Progenitor cell of endocrine pancreas (in vitro differentiated cells): ENCODE results near the gene OTULIN. TPM values are rescaled to one million over a fixed set of nuclear protein-coding genes. Genes with fewer than 3 reads are reported as not detected.

ENCODE experiments used
- DNase-seq: peaks from one replicate; pipeline ENCODE4 v3.0.0; 2021; ENCODE audit warnings: low spot score; ENCODE audit not compliant: unreplicated experiment
- H3K27ac Mint-ChIP-seq: 2 replicates; pipeline ENCODE4 v1.8.0; 2021; ENCODE audit warnings: mild to moderate bottlenecking, moderate library complexity, mixed read lengths
- H3K27me3 Mint-ChIP-seq: 2 replicates; pipeline ENCODE4 v1.8.0; 2021; ENCODE audit warnings: mixed read lengths
- H3K36me3 Mint-ChIP-seq: 2 replicates; pipeline ENCODE4 v1.8.0; 2022; ENCODE audit warnings: mixed read lengths; ENCODE audit not compliant: insufficient read depth
- H3K4me1 Mint-ChIP-seq: 2 replicates; pipeline ENCODE4 v1.8.0; 2021; ENCODE audit warnings: low read depth, mixed read lengths
- H3K4me3 Mint-ChIP-seq: 2 replicates; pipeline ENCODE4 v1.8.0; 2021; ENCODE audit warnings: low read depth, mild to moderate bottlenecking, moderate library complexity, mixed read lengths
- H3K9me3 Mint-ChIP-seq: 2 replicates; pipeline ENCODE4 v1.8.0; 2021; ENCODE audit warnings: low read depth, mixed read lengths
- long read RNA-seq: library from polyadenylated mRNA; unstranded; transcript quantifications from one replicate; pipeline ENCODE4 v2.0.0, GENCODE V29; 2020
- total RNA-seq: library from RNA; stranded (reverse); gene quantifications from 2 replicates; pipeline ENCODE4 v1.2.1, GENCODE V29; 2021
- TF ChIP-seq, protein P1 (sequence below): fragments of 200-600 bp; sonication (generic); IDR thresholded peaks from one replicate; pipeline ENCODE4 v1.5.0; 2021; ENCODE audit warnings: antibody characterized with exemption, mild to moderate bottlenecking; ENCODE audit not compliant: unreplicated experiment

Gene OTULIN
- 30.0 and 36.4 TPM in 2 replicates for total RNA-seq
- long read RNA-seq, full-length matches to known transcripts, result 1 of 5 reads
- long read RNA-seq, partial matches to known transcripts, result 1 of 5 reads
- long read RNA-seq, other reads (novel, unspliced or antisense), result 3 of 5 reads

DNA sequence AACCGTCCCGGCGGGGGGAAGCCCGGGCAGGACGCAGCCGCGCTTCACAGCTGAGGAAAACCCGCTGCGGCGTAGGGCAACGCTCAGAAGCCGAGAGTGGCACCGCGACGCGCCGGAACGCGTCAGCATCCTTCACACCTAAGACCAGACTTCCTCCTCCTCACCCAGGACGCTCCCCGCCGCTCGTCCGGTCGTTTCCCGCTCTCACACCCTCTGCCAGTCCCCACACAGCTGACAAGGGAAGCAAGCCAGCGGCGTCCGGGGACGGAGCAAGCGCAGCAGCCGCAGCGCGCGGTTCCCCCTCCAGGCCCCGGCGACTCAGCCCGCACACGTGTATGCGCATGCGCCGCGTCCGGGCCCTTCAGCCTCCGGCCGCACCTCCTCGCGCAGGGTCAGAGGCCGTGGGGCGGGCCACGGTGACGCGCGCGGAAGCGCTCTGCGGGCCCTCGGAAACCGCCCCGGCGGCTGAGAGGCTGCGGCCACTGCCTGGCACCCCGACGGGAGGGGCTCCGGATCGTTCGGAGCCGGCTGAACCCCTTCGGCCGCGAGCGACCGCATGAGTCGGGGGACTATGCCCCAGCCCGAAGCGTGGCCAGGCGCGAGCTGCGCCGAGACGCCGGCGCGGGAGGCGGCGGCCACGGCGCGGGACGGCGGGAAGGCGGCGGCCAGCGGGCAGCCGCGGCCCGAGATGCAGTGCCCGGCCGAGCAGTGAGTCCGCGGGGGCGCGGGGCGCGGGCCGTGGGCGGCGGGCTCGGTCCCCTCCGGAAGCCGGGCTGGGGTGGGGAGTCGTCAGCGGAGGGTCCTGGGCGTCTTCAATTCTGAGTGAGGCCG is at the start of gene OTULIN:
TSS of gene OTULIN (plus strand) at position 449 of the 831 bp plus-strand sequence. CDS start at position 557, 108 bp downstream.
- Mint-ChIP-seq H3K4me1 (peaks cover 28% of the 10 kb centered on the region), H3K4me3 (peak within 1 kb of the TSS; percentile 91), H3K27me3 (no peaks in the 10 kb centered on the region), H3K27ac (peak within 1 kb of the TSS; percentile 96), H3K9me3 (no peaks in the 10 kb centered on the region), H3K36me3 (peaks cover 2% of the 10 kb centered on the region)
- TF ChIP-seq, protein P1, sequence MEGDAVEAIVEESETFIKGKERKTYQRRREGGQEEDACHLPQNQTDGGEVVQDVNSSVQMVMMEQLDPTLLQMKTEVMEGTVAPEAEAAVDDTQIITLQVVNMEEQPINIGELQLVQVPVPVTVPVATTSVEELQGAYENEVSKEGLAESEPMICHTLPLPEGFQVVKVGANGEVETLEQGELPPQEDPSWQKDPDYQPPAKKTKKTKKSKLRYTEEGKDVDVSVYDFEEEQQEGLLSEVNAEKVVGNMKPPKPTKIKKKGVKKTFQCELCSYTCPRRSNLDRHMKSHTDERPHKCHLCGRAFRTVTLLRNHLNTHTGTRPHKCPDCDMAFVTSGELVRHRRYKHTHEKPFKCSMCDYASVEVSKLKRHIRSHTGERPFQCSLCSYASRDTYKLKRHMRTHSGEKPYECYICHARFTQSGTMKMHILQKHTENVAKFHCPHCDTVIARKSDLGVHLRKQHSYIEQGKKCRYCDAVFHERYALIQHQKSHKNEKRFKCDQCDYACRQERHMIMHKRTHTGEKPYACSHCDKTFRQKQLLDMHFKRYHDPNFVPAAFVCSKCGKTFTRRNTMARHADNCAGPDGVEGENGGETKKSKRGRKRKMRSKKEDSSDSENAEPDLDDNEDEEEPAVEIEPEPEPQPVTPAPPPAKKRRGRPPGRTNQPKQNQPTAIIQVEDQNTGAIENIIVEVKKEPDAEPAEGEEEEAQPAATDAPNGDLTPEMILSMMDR, result no peak
- peak; percentile 80 for DNase-seq

DNA sequence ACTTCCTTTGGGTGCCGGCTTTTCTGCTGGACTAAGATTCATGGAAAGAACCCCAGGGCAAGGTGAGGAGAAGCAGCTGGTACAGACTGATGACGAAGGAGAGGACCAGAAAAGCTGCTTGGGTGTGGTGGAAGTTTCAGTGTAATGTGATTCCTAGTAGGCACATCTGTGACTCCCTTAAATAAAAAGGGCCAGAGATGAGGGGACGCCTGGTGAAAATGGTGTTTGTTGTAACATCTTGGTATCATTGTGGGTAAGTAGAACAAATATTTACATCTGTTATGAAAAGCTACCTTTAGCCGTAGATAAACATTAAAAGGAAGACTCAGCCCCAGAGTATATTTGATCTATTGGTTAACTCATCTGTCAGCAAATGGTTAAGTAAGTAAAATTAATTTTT is 49.2 kb upstream of the OTULIN start:
- TF ChIP-seq, protein P1, result no peak
- Mint-ChIP-seq H3K9me3 (no peaks in the 10 kb centered on the region), H3K4me1 (peaks cover 5% of the 10 kb centered on the region), H3K27ac (no peak overlapping the region), H3K36me3 (peaks cover 29% of the 10 kb centered on the region), H3K27me3 (no peaks in the 10 kb centered on the region), H3K4me3 (no peak overlapping the region)
- DNase-seq, result no peak

DNA sequence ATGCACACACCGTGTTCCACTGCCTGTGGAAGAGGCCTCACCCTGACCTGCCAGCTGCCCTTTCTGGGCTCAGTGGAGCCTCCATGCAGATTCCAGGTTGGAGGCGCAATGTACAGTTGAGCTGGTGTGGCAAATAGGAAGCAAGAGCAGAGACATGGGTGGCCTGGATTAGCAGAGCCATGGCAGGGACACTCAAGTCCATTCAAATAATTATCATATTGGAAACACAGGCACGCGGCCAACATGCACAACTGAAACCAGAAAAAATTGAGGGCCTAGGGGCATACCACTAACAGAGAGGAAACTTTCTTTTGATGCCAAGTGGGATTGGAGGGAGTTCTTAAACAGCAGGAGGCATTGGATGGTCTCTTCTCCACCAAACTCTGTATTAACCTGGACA is 47.1 kb upstream of the OTULIN start:
- no peak for DNase-seq
- TF ChIP-seq, protein P1, result no peak
- Mint-ChIP-seq H3K4me1 (peaks cover 5% of the 10 kb centered on the region), H3K27ac (no peak overlapping the region), H3K27me3 (no peaks in the 10 kb centered on the region), H3K36me3 (peaks cover 30% of the 10 kb centered on the region), H3K9me3 (peaks cover 9% of the 10 kb centered on the region), H3K4me3 (no peak overlapping the region)

DNA sequence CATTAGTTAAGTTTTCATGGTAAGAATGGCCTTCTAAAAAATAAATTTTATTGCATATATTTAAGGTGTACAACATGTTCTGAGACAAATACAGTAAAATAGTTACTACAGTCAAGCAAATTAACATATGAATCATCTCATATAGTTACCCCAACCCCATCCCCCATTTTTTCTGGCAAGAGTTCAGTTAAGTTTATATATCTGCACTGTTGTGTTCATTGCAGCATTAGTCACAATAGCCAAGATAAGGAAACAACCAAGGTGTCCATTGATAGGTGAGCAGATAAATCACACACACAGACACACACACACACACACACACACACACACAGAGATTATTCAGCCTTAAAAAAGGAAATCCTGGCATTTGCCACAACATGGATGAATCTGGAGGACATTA is 37.2 kb upstream of the OTULIN start:
- no peaks in the 10 kb centered on the region for H3K27me3 Mint-ChIP-seq
- no peak overlapping the region for H3K27ac Mint-ChIP-seq
- TF ChIP-seq, protein P1, result no peak
- H3K4me1 Mint-ChIP-seq, result no peaks in the 10 kb centered on the region
- no peaks in the 10 kb centered on the region for H3K9me3 Mint-ChIP-seq
- no peak for DNase-seq
- no peak overlapping the region for H3K4me3 Mint-ChIP-seq
- no peaks in the 10 kb centered on the region for H3K36me3 Mint-ChIP-seq

DNA sequence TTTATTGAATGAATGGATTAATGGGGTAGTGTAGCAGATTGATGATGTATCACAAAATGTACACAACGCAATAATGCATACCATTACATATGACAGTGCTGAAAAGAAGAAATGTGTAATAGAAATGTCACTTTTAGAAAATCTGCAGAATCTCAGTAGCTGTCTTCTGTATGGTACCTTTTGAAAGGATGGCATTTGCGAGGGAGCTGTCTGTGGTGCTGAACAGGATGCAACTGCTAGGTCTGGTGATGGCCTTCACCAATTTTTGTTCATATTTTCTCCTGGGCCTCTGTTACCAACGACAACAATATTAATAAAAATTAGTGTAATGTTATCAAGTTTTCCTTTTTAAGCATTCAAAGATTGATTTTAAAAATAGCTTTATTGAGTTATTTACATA is 36.2 kb upstream of the OTULIN start:
- Mint-ChIP-seq H3K27me3 (no peaks in the 10 kb centered on the region), H3K4me1 (no peaks in the 10 kb centered on the region), H3K9me3 (no peaks in the 10 kb centered on the region), H3K4me3 (no peak overlapping the region), H3K36me3 (no peaks in the 10 kb centered on the region), H3K27ac (no peak overlapping the region)
- DNase-seq, result peak; percentile 47
- TF ChIP-seq, protein P1, result no peak
